Measurements from ENCODE around the gene PTPRK.

- TF ChIP-seq, protein P1, sequence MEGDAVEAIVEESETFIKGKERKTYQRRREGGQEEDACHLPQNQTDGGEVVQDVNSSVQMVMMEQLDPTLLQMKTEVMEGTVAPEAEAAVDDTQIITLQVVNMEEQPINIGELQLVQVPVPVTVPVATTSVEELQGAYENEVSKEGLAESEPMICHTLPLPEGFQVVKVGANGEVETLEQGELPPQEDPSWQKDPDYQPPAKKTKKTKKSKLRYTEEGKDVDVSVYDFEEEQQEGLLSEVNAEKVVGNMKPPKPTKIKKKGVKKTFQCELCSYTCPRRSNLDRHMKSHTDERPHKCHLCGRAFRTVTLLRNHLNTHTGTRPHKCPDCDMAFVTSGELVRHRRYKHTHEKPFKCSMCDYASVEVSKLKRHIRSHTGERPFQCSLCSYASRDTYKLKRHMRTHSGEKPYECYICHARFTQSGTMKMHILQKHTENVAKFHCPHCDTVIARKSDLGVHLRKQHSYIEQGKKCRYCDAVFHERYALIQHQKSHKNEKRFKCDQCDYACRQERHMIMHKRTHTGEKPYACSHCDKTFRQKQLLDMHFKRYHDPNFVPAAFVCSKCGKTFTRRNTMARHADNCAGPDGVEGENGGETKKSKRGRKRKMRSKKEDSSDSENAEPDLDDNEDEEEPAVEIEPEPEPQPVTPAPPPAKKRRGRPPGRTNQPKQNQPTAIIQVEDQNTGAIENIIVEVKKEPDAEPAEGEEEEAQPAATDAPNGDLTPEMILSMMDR (conservative IDR thresholded peaks at IDR 0.05): no peak
- TF ChIP-seq EZH2 (IDR thresholded peaks at IDR 0.05; ENCODE audit: low read depth): no peak
Observed at GRCh38 chr6:128446497-128446896, 73.9 kb downstream of the PTPRK start.
